ENCODE measurements around the gene RAB27B. TPM values are rescaled to one million over a fixed set of nuclear protein-coding genes. Genes with fewer than 3 reads are reported as not detected.
"Not testable (repeated sequence)": the region's sequence is repeated elsewhere in the genome, so short reads cannot be mapped to it uniquely, and the experiment has no call there.

Gene RAB27B
- total RNA-seq, 2 donors from 2014 or later: 0.66 to 10.1 TPM

- no peaks in the 10 kb centered on the region for H3K36me3 ChIP-seq (replicated peaks in 1 of 2; ENCODE audit: insufficient read depth in 1 of 2, low read depth in 2 of 2)
- no peaks in the 10 kb centered on the region for H3K9me3 ChIP-seq
- no peak for DNase-seq
- intact Hi-C loops (cut with DNase I): no loop called here
- no peak overlapping the region for H3K27ac ChIP-seq
- H3K4me3 ChIP-seq: no peak overlapping the region
- H3K4me1 ChIP-seq: no peaks in the 10 kb centered on the region
- no peaks in the 10 kb centered on the region for H3K27me3 ChIP-seq
- 80 to 83% methylated on average over 2 of the region's 2 CpGs for WGBS, 2 donors
- no peak for ATAC-seq
- TF ChIP-seq CTCF (IDR thresholded peaks at IDR 0.05): no peak
- TF ChIP-seq POLR2A (IDR thresholded peaks at IDR 0.05): no peak
Observed at GRCh38 chr18:54812885-54813284, 15.4 kb upstream of the RAB27B start.

- H3K36me3 ChIP-seq (replicated peaks in 1 of 2; ENCODE audit: insufficient read depth in 1 of 2, low read depth in 2 of 2): no peaks in the 10 kb centered on the region
- no peaks in the 10 kb centered on the region for H3K27me3 ChIP-seq
- DNase-seq (no peak), ATAC-seq (no peak)
- H3K27ac ChIP-seq: no peak overlapping the region
- no peaks in the 10 kb centered on the region for H3K4me1 ChIP-seq
- intact Hi-C loops (cut with DNase I): no loop called here
- 87 to 89% methylated on average over 1 of the region's 1 CpG for WGBS, 2 donors
- no peak for TF ChIP-seq CTCF (IDR thresholded peaks at IDR 0.05)
- no peak for TF ChIP-seq POLR2A (IDR thresholded peaks at IDR 0.05)
- H3K9me3 ChIP-seq: no peaks in the 10 kb centered on the region
- no peak overlapping the region for H3K4me3 ChIP-seq
Observed at GRCh38 chr18:54813305-54813704, 15.0 kb upstream of the RAB27B start.

- WGBS, 2 donors: 20 to 22% methylated on average over 1 of the region's 1 CpG
- H3K36me3 ChIP-seq (replicated peaks in 1 of 2; ENCODE audit: insufficient read depth in 1 of 2, low read depth in 2 of 2): no peaks in the 10 kb centered on the region
- H3K27ac ChIP-seq: no peak overlapping the region
- intact Hi-C loops (cut with DNase I): no loop called here
- no peak for DNase-seq
- no peak for ATAC-seq
- H3K9me3 ChIP-seq: no peaks in the 10 kb centered on the region
- H3K4me1 ChIP-seq: no peaks in the 10 kb centered on the region
- TF ChIP-seq CTCF (IDR thresholded peaks at IDR 0.05): no peak
- no peak for TF ChIP-seq POLR2A (IDR thresholded peaks at IDR 0.05)
- H3K27me3 ChIP-seq: no peaks in the 10 kb centered on the region
- H3K4me3 ChIP-seq: no peak overlapping the region
Observed at GRCh38 chr18:54813977-54814565, 14.2 kb upstream of the RAB27B start.

- ATAC-seq (no peak), DNase-seq (no peak)
- H3K27me3 ChIP-seq: no peaks in the 10 kb centered on the region
- H3K36me3 ChIP-seq (replicated peaks in 1 of 2; ENCODE audit: insufficient read depth in 1 of 2, low read depth in 2 of 2): no peaks in the 10 kb centered on the region
- intact Hi-C loops (cut with DNase I): no loop called here
- no peak overlapping the region for H3K4me3 ChIP-seq
- WGBS, 2 donors: 78 to 88% methylated on average over 2 of the region's 2 CpGs
- TF ChIP-seq CTCF (IDR thresholded peaks at IDR 0.05): no peak
- H3K9me3 ChIP-seq: no peaks in the 10 kb centered on the region
- no peaks in the 10 kb centered on the region for H3K4me1 ChIP-seq
- no peak overlapping the region for H3K27ac ChIP-seq
Observed at GRCh38 chr18:54815086-54815485, 13.2 kb upstream of the RAB27B start.

- H3K4me3 ChIP-seq; H3K9me3 ChIP-seq; ATAC-seq; H3K4me1 ChIP-seq; H3K27me3 ChIP-seq; DNase-seq; intact Hi-C loops (cut with DNase I); H3K27ac ChIP-seq; H3K36me3 ChIP-seq (replicated peaks in 1 of 2; ENCODE audit: insufficient read depth in 1 of 2, low read depth in 2 of 2): not testable (repeated sequence)
- 72 to 95% methylated on average over 2 of the region's 2 CpGs for WGBS, 2 donors
Observed at GRCh38 chr18:54820785-54821275, 7.4 kb upstream of the RAB27B start.
